ENCODE data around the gene NGF.

GRCh38 chr1:115330480-115331013, 7.5 kb downstream of the NGF start:
- TF ChIP-seq CTCF (conservative IDR thresholded peaks at IDR 0.05) (no peak), ZFX (IDR thresholded peaks at IDR 0.05) (no peak)
